Measurements from ENCODE around the gene FAM89B.

FAM89B gene

DNA sequence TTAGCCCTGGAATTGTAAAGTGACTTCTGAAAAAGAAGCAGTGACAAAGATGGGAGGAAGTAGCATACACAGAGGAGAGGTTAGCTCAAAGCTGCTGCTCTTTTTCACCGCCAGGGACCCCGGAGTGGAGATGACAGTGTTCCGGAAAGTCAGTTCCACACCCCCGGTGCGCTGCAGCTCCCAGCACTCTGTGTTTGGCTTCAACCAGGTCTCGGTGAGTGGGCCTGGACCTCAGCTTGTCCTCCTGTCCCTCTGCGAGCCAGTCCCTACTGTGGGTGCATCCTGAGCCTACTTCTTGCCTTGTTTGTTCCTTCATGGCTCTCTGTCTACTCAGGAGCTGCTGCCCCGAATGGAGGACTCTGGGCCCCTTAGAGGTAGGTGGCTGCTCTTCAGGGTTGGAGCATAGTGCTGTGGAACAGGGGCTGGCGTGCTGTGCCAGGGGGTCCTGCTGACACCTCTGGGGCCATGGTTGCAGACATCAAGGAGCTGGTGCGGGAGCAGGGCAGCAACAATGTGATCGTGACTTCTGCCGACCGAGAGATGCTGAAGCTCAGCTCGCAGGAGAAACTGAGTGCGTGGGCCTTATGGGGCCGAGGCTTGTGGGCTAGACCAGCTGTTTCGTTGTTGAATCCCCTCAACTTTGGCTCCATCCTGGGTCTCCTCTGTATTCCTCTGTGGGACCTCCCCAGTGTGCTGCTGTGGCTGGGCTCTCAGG, 45.0 kb downstream of the FAM89B start:
- H3K4me3 ChIP-seq: peak overlapping the region; percentile 99
- DNase-seq (ENCODE audit: low spot score): no peak
- H3K27ac ChIP-seq: no peak overlapping the region
- TF ChIP-seq, protein P1, sequence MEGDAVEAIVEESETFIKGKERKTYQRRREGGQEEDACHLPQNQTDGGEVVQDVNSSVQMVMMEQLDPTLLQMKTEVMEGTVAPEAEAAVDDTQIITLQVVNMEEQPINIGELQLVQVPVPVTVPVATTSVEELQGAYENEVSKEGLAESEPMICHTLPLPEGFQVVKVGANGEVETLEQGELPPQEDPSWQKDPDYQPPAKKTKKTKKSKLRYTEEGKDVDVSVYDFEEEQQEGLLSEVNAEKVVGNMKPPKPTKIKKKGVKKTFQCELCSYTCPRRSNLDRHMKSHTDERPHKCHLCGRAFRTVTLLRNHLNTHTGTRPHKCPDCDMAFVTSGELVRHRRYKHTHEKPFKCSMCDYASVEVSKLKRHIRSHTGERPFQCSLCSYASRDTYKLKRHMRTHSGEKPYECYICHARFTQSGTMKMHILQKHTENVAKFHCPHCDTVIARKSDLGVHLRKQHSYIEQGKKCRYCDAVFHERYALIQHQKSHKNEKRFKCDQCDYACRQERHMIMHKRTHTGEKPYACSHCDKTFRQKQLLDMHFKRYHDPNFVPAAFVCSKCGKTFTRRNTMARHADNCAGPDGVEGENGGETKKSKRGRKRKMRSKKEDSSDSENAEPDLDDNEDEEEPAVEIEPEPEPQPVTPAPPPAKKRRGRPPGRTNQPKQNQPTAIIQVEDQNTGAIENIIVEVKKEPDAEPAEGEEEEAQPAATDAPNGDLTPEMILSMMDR (IDR thresholded peaks at IDR 0.05): no peak

DNA sequence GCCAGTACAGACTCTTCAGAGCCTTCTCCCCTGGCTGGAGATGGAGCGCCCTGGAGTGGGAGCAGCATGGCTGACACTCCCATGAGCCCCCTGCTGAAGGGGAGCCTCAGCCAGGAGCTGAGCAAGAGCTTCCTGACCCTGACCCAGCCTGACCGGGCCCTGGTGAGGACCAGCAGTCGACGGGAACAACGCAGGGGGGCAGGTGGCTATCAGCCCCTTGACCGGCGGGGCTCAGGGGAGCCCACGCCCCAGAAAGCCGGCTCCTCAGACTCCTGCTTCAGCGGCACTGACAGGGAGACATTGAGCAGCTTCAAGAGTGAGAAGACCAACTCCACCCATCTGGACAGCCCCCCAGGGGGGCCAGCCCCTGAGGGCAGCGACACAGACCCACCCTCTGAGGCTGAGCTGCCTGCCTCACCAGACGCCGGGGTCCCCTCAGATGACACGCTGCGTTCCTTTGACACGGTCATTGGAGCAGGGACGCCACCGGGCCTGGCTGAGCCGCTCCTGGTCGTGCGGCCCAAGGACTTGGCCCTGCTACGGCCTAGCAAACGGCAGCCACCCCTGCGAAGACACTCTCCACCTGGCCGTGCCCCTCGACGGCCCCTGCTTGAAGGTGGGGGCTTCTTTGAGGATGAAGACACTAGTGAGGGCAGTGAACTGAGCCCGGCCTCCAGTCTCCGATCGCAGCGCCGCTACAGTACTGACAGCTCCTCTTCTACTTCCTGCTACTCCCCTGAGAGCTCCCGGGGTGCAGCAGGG, 45.8 kb downstream of the FAM89B start:
- Histone ChIP-seq H3K4me3 (no peak overlapping the region), H3K27ac (no peak overlapping the region)
- no peak for DNase-seq (ENCODE audit: low spot score)
- TF ChIP-seq, protein P1 (IDR thresholded peaks at IDR 0.05): no peak

GRCh38 chr11:65618763-65619162, 46.4 kb downstream of the FAM89B start:
- TF ChIP-seq, protein P1 (IDR thresholded peaks at IDR 0.05): no peak
- no peak for DNase-seq (ENCODE audit: low spot score)
- Histone ChIP-seq H3K4me3 (no peak overlapping the region), H3K27ac (no peak overlapping the region)

DNA sequence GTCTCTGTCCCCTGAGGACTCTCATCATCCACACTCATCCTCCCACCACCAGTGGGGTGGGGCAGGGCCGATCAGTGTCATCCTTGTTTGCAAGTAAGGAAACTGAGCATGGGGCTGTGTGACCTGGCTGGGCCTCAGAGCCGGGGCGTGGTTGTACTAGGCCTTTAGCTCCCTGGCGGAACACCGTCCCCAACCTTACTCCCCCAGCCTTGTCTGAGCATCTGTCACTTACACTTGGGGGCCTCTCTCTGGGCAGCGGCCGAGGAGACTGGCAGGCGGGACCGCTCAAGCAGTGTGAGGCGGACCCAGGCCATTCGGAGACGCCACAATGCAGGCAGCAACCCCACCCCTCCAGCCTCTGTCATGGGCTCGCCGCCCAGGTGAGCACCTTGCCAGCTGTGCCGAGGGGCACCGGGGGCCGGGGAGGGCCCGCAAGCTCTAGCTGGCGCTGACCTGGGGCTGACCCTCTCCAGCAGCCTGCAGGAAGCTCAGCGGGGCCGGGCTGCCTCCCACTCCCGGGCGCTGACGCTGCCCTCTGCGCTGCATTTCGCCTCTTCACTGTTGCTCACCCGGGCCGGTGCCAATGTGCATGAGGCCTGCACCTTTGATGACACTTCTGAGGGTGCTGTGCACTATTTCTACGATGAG, 47.1 kb downstream of the FAM89B start:
- TF ChIP-seq, protein P1 (IDR thresholded peaks at IDR 0.05): no peak
- Histone ChIP-seq H3K4me3 (no peak overlapping the region), H3K27ac (no peak overlapping the region)
- DNase-seq (ENCODE audit: low spot score): no peak

- H3K27ac ChIP-seq: no peak overlapping the region
- no peak for DNase-seq (ENCODE audit: low spot score)
- TF ChIP-seq, protein P1 (IDR thresholded peaks at IDR 0.05): no peak
- no peak overlapping the region for H3K4me3 ChIP-seq
Observed at GRCh38 chr11:65620666-65621065, 48.3 kb downstream of the FAM89B start.

DNA sequence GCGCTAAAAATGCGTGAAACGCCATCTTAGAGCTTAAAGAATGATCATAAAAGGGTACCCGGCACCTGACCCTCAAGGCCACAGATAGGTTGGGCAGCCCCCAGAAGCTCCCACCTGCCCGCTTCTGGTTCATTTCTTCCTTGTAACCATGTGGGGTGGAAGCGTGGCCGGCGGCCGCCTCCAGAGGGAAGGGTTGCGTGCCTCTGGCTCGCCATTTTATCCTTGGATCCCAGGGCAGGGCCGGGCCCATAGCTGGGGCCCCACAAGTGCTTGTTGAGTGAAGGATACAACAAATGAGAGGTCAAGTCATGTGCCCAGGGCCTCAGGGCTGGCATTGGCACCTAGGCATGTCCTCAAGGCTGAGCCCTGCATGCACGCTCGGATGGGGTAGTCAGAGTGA, 49.1 kb downstream of the FAM89B start:
- TF ChIP-seq, protein P1 (IDR thresholded peaks at IDR 0.05): no peak
- H3K4me3 ChIP-seq: no peak overlapping the region
- no peak overlapping the region for H3K27ac ChIP-seq
- no peak for DNase-seq (ENCODE audit: low spot score)

Measured in coronary artery (tissue), 2 donors.